GM23248 (cell line): ENCODE data around the gene NCOR2.

Experiments used
- EZH2 ChIP-seq: fragments of 200-600 bp; sonication (generic); IDR thresholded peaks from 2 replicates; pipeline ENCODE4 v1.6.1; 2018; ENCODE audit warnings: antibody characterized with exemption, mild to moderate bottlenecking; ENCODE audit not compliant: insufficient read depth, poor library complexity, severe bottlenecking
- EZH2phosphoT487 ChIP-seq: fragments of 200-600 bp; sonication (generic); IDR thresholded peaks from 2 replicates; pipeline ENCODE4 v1.6.1; 2018; ENCODE audit warnings: antibody characterized with exemption, moderate library complexity, mild to moderate bottlenecking, low read depth; ENCODE audit not compliant: insufficient read depth

GRCh38 chr12:124613151-124613585, 45.8 kb upstream of the NCOR2 start:
- TF ChIP-seq EZH2phosphoT487 (no peak), EZH2 (no peak)
